GM19035 (cell line): ENCODE measurements around the gene KRT8.

Source experiments
- ATAC-seq: cut with Tn5 transposase; IDR thresholded peaks from one replicate; pipeline ENCODE4 v1.9.1; 2021; ENCODE audit not compliant: unreplicated experiment

Gene KRT8

GRCh38 chr12:52925717-52926595 is 21.1 kb upstream of the KRT8 start:
- ATAC-seq, result no peak

GRCh38 chr12:52924764-52925716 is 20.2 kb upstream of the KRT8 start:
- ATAC-seq, result no peak

DNA sequence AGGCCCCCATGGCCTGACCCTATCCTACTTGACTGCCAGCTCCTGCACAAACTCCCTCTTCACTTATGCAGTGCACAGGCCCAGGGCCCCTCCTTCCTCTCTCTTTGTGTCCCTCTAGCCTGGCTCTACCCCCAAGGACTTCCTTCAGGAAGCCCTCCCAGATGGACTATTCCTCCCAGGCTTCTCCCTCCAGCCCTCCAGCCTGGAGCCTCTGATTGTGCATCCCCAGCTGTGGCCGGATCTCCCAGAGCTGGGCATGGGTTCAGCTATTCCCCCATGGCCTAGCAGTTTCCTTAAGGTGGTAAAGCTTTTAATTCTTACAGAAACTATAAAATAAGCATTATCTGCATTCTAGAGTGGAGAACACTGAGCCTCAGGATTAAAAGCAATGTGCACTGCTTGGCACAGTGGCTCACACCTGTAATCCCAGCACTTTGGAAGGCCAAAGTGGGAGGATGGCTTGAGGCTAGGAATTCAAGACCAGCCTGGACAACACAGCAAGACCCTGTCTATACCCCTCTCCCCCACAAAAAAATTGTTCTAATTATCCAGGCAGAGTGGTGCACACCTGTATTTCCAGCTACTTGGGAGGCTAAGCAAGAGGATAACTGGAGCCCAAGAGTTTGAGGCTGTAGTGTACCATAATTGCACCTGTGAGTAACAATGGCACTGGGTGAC is 16.8 kb upstream of the KRT8 start:
- ATAC-seq, result no peak

DNA sequence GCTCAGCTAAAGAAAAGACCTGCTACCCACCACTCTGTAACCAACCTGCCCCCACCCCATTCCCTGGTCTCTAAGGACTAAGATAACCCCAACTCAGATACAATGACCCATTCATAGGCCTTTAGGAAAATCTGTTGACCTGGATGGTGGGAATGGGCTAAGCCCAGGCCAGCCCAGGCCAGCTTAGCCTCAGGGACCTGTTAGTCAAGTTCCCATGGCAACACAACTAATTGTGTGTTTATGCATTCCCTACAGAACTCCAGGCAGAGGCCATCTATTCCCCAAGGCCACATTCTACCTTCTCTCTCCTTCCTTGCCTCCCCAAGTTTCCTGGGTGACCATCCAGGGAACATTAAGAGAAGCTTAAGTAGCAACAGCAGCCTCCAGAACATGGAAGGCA is 16.1 kb upstream of the KRT8 start:
- ATAC-seq, result no peak

GRCh38 chr12:52918784-52919183 is 13.9 kb upstream of the KRT8 start:
- no peak for ATAC-seq

- ATAC-seq, result no peak
These were observed 13.5 kb upstream of the KRT8 start for GRCh38 chr12:52918351-52918750.

DNA sequence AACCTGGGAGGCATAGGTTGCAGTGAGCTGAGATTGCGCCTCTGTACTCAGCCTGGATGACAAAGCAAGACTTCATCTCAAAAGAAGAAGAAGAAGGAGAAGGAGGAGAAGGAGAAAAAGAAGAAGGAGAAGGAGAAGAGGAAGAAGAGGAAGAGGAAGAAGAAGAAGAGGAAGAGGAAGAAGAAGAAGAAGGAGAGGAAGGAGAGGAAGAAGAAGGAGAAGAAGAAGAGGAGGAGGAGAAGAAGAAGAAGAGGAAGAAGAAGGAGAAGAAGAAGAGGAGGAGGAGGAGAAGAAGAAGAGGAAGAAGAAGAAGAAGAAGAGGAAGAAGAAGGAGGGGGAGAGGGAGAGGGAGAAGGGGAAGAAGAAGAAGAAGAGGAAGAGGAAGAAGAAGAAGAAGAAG is 12.9 kb upstream of the KRT8 start:
- no peak for ATAC-seq

DNA sequence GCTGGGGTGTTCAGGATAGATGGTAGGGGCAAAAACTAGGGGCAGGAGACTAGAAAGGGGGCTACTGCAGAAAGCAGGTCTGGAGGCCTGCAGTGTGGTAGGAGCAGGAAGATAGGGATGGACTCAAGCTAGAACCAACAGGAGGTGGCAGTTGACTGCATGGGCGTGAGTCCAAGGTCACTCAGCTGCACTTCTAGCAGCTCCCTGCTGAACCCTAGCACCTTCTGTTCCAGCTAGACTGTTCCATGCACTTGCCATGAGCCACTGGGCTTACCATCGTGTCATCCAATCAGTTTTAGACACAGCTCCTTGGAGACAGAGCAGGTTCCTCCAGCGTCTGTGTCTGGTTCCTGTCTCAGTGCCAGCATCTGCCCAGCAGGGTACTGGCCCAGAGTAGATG is 11.3 kb upstream of the KRT8 start:
- ATAC-seq, result no peak

DNA sequence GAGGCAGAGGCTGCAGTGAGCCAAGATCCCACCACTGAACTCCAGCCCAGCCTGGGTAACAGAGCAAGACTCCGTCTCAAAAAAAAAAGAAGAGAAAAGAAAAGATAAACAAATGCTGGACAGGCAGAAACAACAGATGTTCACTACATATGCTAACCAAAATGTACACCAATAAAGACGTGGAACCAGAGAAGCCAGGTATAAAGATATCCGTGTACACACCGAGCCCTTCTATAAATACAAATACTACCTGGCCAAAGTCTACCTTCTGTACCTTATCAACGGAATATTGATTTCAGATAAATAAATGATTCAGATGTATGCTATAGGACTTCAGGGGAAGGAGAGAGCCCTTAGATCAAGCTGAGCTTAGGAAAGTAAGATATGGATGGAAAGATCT is 10.8 kb upstream of the KRT8 start:
- no peak for ATAC-seq

- no peak for ATAC-seq
These were observed 9.8 kb upstream of the KRT8 start for GRCh38 chr12:52914576-52915121.

DNA sequence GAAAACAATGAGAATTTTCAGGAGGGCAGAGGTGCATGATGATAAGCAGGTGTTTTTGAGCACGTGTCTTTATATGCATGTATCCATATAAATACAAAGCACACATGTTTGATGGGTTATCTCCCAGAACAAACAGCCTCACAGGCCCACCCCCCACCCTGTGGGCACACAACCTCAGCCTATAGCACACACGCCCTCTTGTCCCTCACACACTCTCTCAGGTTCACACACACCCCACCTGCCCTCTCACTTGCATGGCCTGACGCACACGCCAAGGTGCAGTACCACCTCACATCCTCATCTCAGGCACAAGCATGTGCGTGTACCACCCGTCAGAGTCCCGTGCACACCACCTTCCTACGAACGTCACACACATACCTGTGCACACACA is 8.6 kb upstream of the KRT8 start:
- no peak for ATAC-seq

GRCh38 chr12:52912711-52913430 is 8.0 kb upstream of the KRT8 start:
- no peak for ATAC-seq

GRCh38 chr12:52910248-52910883 is 5.5 kb upstream of the KRT8 start:
- ATAC-seq, result no peak

GRCh38 chr12:52909796-52910195 is 4.9 kb upstream of the KRT8 start:
- ATAC-seq, result no peak

DNA sequence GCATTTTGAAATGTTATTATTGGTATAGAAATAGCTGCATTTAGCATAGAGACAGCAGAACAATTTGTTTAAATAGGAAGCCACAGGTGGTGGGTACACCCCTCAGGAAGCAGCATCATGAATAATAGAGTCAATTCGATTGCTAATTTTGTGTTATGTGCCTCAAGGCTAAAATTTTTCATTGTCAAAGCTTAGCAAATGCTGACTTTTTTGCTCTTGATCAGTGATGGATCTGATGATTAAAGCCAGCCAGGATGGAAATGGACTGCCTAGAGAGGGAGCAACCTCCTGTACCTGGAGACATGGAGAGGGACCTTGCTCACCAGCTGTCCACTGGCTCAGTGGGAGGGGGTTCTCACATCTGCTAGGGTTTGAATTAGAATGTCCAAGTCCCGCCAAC is 4.5 kb upstream of the KRT8 start:
- no peak for ATAC-seq

DNA sequence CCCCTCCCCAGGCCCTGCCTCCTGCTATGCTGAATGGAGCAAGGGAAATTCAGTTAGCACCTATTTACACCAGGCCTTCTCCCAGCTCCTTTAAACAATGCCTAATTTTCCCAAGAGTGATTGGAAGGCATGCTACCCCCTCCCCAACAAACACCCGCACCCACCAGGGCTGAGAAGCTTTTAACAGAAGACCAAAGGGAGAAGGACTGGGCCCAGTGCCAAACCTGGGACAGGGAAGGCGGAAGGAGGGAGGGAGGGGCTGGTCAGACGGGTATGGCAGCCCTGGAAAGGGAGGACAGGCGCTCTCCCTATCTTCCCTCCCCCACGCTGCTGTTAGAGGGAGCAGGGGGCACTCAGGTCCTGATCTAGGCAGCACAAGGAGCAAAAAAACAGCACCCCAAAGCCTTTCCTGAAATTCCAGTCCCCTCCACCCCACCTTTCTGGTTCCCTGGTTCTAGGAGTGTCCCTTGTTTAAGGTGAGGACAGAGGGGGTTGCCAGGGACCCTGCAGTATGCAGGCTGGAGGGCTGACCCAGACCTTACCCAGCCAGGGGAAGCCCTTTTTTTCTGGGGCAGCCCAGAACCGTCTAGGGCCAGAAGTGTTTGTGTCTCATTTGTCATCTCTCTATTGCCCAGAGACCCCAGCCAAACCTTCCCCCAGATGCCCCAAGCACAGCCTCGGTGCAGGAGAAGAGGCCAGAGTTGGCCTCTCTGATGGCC is 2.4 kb upstream of the KRT8 start:
- ATAC-seq, result no peak

DNA sequence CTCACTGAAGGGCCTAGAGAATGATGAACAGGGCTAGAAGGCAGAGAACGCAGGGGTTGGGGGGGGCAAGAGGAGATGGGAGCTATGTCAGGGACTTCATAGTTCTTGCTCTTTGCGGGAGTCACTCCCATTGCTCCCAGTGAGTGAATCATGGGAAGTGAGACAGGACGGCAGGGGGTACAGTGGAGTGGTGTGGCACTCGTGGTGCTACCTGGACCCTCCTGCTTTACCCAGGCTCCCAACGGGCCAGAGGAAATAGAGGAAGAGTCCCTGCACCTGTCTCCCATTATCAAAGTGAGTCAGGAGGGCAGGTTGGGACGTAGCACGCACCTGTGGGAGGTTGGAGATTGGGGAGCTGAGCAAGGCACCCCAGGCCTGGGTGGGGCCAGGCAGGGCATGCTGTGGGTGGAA is 1.3 kb upstream of the KRT8 start:
- ATAC-seq, result no peak

- no peak for ATAC-seq
These were observed 894 bp downstream of the KRT8 start for GRCh38 chr12:52903855-52904508.
